Measurements from ENCODE around the gene TLR4.

Gene TLR4

GRCh38 chr9:117745598-117745997, 41.4 kb downstream of the TLR4 start:
- no peak for DNase-seq (ENCODE audit: low read depth)

DNA sequence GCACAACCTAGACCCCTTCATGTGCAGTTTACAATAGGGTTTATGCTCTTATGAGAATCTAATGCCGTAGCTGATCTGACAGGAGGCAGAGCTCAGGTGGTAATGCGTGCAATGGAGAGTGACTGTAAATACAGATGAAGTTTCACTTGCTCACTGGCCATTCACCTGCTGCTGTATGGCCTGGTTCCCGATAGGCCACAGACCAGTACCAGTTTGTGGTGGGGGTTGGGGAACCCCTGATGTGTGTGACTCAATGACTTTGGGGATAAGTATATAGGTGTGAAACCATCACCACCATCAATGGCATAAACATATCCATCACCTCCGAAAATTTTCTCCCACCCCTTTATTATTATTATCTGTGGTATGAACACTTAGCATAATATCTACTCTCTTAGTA, 42.1 kb downstream of the TLR4 start:
- DNase-seq (ENCODE audit: low read depth) = no peak

- no peak for DNase-seq (ENCODE audit: low read depth)
Observed at GRCh38 chr9:117747386-117747970, 43.3 kb downstream of the TLR4 start.

GRCh38 chr9:117750401-117750800, 46.2 kb downstream of the TLR4 start:
- DNase-seq (ENCODE audit: low read depth) = no peak

- DNase-seq (ENCODE audit: low read depth) = no peak
Observed at GRCh38 chr9:117752894-117753293, 48.7 kb downstream of the TLR4 start.

- DNase-seq (ENCODE audit: low read depth) = no peak
Observed at GRCh38 chr9:117757561-117758190, 53.5 kb downstream of the TLR4 start.

- no peak for DNase-seq (ENCODE audit: low read depth)
Observed at GRCh38 chr9:117763314-117763713, 59.1 kb downstream of the TLR4 start.

DNA sequence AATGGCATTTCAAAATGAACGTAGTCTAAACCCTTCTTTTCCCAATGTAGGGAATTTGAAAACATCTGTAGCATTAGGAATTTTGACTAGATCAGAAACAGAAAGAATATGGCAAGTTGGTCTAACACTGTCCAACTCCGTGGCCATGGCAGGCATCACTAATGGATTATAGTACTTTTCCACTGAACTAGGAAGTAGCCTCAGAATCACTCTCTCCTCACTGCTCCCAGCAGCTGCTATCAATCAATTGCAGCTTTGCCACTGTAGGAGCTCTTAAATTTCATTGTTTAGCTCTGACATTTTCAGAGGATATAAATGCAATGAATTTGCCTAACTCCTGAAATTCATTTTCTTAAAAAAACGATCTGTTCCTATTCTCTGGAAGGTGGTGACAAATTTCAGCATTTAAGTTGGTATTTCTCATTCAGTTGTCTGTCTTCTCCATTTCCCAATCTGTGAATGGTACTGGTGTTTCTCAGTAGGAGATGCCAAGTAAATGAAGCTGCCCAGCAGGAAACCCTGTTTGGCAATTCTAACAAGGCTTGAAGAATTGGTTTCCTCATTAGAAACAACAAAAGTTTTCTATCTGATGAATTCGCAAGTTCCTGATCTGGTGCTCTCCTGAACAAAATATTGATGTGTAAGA, 64.7 kb downstream of the TLR4 start:
- no peak for DNase-seq (ENCODE audit: low read depth)

DNA sequence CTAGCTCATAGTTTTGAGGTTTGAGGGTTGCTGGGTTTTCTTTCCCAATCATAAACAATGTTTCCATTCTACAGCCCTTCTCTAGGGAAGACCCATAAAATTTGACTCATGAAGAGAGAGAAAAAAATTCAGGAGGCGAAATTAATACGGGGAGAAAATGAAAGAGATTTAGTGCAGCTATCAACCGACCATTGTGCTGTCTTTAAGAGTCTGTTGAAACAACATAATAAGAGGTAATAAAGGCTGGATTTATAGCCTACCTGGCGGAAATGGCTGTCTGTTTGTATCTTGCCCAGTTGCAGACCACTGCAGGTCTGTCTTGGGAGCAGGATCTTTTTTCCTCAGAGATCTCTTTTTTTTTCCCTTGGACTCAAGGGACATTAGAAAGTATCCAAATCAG, 66.9 kb downstream of the TLR4 start:
- DNase-seq (ENCODE audit: low read depth) = no peak

DNA sequence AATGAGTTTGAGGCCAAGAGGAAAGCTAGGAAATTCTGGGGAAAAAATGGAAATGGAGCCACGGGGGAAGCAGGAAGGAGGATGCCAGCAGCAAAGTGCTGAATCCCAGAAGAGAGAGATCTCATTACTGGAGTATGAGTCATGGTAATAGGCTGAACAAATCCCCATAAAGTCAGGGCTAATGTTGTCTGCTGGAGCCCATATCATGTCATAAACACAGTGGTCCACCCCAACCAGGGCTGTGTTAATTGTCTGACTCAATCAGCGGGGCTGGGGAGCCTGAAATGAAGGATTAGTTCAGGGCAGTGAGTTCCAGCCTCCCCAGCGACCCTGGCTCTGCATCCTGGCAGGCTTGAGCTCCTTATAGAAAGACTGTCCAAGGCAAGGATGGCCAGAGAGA, 68.8 kb downstream of the TLR4 start:
- no peak for DNase-seq (ENCODE audit: low read depth)
